Measurements from ENCODE around the gene TAOK2. TPM values are rescaled to one million over a fixed set of nuclear protein-coding genes. Genes with fewer than 3 reads are reported as not detected.

Gene TAOK2
- total RNA-seq, 1 donor from 2014 or later: 178 TPM

DNA sequence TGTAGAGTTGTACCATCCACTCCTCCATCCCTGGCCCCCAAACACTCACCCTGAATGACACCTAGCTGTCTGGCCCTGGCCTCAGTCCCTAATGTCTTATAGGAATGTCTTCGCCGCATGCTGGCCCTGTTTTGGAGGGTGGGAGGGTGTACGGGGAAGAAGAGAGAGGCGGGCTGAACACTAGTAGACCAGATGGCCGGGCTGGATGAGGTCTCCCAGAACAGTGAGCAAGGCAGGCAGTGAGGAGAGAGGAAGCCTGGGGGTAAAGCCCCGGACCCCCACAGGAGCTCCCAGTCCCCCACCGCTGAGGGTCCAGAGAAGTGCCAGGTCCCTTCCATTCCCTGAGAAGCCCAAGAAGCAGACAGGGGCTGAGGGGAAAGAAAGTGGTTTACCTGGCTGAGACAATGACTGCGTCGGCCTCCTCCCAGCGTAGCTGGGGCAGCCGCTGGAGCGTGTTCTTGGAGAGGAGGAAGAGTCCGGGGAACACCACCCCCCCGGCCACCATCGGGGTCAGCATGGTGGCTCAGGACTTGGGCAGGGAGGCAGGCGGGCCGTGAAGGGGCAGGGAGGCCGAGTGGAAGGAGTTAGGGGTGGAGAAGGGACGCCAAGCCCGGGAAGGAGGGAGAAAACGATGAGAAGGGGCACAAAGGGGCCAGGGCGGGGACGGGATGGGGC is 56.5 kb downstream of the TAOK2 start:
- H3K36me3 Mint-ChIP-seq (ENCODE audit: low read depth, unreplicated experiment): peaks cover 3% of the 10 kb centered on the region
- H3K27ac Mint-ChIP-seq (ENCODE audit: unreplicated experiment): no peak overlapping the region
- no peak overlapping the region for H3K4me3 Mint-ChIP-seq (ENCODE audit: unreplicated experiment)
- DNase-seq (ENCODE audit: low spot score): no peak
- TF ChIP-seq, protein P1, sequence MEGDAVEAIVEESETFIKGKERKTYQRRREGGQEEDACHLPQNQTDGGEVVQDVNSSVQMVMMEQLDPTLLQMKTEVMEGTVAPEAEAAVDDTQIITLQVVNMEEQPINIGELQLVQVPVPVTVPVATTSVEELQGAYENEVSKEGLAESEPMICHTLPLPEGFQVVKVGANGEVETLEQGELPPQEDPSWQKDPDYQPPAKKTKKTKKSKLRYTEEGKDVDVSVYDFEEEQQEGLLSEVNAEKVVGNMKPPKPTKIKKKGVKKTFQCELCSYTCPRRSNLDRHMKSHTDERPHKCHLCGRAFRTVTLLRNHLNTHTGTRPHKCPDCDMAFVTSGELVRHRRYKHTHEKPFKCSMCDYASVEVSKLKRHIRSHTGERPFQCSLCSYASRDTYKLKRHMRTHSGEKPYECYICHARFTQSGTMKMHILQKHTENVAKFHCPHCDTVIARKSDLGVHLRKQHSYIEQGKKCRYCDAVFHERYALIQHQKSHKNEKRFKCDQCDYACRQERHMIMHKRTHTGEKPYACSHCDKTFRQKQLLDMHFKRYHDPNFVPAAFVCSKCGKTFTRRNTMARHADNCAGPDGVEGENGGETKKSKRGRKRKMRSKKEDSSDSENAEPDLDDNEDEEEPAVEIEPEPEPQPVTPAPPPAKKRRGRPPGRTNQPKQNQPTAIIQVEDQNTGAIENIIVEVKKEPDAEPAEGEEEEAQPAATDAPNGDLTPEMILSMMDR (IDR thresholded peaks at IDR 0.05; ENCODE audit: unreplicated experiment): no peak
- no peaks in the 10 kb centered on the region for H3K9me3 Mint-ChIP-seq (ENCODE audit: unreplicated experiment)
- peaks cover 11% of the 10 kb centered on the region for H3K4me1 Mint-ChIP-seq (ENCODE audit: unreplicated experiment)
- peaks cover 16% of the 10 kb centered on the region for H3K27me3 Mint-ChIP-seq (ENCODE audit: unreplicated experiment)

DNA sequence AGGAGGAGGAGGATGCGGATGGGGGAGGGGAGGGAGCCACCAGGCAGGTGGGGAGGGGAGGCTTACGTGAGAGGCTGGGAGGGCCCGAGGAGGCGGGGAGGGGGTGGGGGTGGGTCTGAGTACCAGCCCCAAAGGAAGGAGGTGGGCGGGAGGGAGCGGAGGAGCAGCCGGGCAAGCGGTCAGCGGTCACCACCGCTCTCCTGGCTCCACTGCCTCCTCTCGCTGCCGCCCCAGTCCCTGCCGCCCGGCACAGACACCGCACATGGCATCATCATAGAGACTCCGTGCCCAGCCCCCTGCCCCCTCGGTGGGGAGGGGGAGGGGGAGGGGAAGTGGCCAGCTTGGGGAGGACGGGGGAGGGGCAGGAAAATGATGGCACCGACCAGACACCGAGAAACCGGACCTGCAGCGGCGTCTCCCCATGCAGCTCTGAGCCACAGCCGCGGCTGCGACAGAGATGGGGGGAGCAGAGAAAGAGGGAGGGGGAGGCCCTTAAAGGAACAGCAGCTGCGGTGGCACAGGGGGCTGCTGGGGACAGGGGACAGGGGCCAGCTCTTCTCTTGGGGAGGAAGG is 57.3 kb downstream of the TAOK2 start, which contains the start of gene TLCD3B:
TLCD3B (minus strand) TSS at position 431 of the 573 bp plus-strand sequence. CDS start 744 bp downstream, outside the sequence.
- no peak for DNase-seq (ENCODE audit: low spot score)
- H3K4me3 Mint-ChIP-seq (ENCODE audit: unreplicated experiment): peak within 1 kb of the TSS; percentile 18

DNA sequence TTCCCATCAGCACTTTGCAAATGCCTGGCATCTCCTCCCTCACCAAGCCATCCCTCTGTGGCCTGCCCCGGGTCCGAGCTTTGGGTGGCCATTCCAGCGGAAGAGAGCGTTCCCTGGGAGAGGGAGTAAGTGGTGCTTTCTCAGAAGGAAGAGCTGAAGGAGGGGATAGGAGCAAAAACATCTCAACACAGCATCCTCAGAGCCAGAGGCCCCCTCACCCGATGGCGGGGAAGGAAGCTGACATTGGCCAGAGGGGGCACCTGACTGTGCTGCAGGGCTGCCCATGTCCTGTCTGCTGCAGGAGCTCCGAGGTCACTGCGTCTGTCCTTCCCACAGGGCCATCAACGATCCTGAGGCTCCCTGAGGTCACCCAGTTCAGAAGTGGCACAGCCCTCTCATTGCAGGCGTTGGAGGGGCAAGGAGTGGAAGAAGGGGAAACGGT is 57.8 kb downstream of the TAOK2 start:
- no peaks in the 10 kb centered on the region for H3K9me3 Mint-ChIP-seq (ENCODE audit: unreplicated experiment)
- TF ChIP-seq, protein P1 (IDR thresholded peaks at IDR 0.05; ENCODE audit: unreplicated experiment): no peak
- no peak overlapping the region for H3K4me3 Mint-ChIP-seq (ENCODE audit: unreplicated experiment)
- H3K36me3 Mint-ChIP-seq (ENCODE audit: low read depth, unreplicated experiment): peaks cover 3% of the 10 kb centered on the region
- peaks cover 11% of the 10 kb centered on the region for H3K4me1 Mint-ChIP-seq (ENCODE audit: unreplicated experiment)
- H3K27me3 Mint-ChIP-seq (ENCODE audit: unreplicated experiment): peaks cover 16% of the 10 kb centered on the region
- DNase-seq (ENCODE audit: low spot score): no peak
- no peak overlapping the region for H3K27ac Mint-ChIP-seq (ENCODE audit: unreplicated experiment)

More for the DNA sequence above, 57.3 kb downstream of the TAOK2 start, which contains the start of gene TLCD3B:
- H3K27me3 Mint-ChIP-seq (ENCODE audit: unreplicated experiment): peaks cover 16% of the 10 kb centered on the region
- peaks cover 11% of the 10 kb centered on the region for H3K4me1 Mint-ChIP-seq (ENCODE audit: unreplicated experiment)
- H3K9me3 Mint-ChIP-seq (ENCODE audit: unreplicated experiment): no peaks in the 10 kb centered on the region
- TF ChIP-seq, protein P1 (IDR thresholded peaks at IDR 0.05; ENCODE audit: unreplicated experiment): no peak
- H3K36me3 Mint-ChIP-seq (ENCODE audit: low read depth, unreplicated experiment): peaks cover 3% of the 10 kb centered on the region
- no peak within 1 kb of the TSS for H3K27ac Mint-ChIP-seq (ENCODE audit: unreplicated experiment)

DNA sequence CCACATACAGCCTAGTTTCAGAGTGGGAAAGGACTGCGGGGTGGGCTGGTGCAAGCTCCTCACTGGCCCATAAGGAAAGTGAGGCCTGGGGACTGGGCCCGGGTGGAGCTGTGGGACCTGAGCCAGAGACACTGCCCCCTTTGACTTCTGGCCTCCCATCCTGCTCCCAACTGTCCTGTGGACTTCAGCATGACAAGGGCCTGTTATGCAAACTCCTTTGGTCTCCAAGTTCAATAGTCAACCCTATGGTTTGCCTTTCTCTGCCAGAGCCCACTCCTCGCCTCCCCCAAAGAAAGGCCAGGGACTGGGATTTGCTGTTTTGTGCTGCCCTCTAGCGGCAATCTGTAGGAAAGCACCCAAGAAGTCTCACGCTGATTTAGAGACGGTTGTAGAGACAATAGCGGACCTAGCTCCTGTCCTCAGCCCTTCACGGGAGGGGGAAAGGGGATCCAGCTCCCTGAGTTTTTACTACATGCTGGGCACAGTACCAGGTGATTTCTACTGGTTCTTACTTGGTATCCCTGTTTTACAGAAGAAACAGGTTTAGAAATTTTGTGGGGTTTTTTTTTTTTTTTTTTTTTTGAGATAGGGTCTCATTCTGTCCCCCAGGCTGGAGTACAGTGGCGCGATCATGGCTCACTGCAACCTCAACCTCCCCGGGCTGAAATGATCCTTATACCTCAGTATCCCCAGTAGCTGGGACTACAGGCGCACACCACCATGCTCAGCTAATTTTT is 58.6 kb downstream of the TAOK2 start:
- Mint-ChIP-seq H3K27ac (ENCODE audit: unreplicated experiment) (no peak overlapping the region), H3K9me3 (ENCODE audit: unreplicated experiment) (no peaks in the 10 kb centered on the region), H3K4me1 (ENCODE audit: unreplicated experiment) (peaks cover 11% of the 10 kb centered on the region), H3K4me3 (ENCODE audit: unreplicated experiment) (peak overlapping the region; percentile 18), H3K27me3 (ENCODE audit: unreplicated experiment) (peaks cover 16% of the 10 kb centered on the region), H3K36me3 (ENCODE audit: low read depth, unreplicated experiment) (peaks cover 3% of the 10 kb centered on the region)
- DNase-seq (ENCODE audit: low spot score): peak; percentile 75
- TF ChIP-seq, protein P1 (IDR thresholded peaks at IDR 0.05; ENCODE audit: unreplicated experiment): peak; percentile 90
